Measurements from ENCODE around the gene ADGRA1. TPM values are rescaled to one million over a fixed set of nuclear protein-coding genes. Genes with fewer than 3 reads are reported as not detected.
"Not testable (repeated sequence)": the region's sequence is repeated elsewhere in the genome, so short reads cannot be mapped to it uniquely, and the experiment has no call there.

ADGRA1 gene
- total RNA-seq, 4 donors from 2014 or later, result not detected

DNA sequence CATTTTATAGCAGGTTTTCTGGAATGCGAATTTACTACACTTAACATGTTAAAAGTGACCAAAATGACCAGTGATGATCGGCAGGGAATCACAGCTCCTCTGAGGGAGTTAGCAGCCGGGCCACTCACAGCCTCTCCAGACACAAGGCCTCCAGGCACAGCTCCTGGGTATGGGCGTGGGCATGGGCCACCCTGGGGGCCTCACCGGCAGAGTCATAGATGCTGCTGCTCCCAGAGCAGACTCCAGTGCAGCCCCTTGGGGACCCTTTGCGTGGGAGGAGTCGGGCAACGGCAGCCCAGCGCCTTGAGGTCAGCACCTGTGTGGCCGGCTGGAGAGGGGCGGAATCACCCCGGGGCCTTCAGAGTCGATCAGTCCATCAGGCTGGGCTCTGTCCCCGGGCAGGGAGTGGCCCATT is 80.9 kb downstream of the ADGRA1 start:
- Histone ChIP-seq H3K36me3 (no peaks in the 10 kb centered on the region), H3K4me3 (no peak overlapping the region), H3K27me3 (no peaks in the 10 kb centered on the region), H3K9me3 (no peaks in the 10 kb centered on the region), H3K4me1 (no peaks in the 10 kb centered on the region), H3K27ac (no peak overlapping the region)
- no peak for TF ChIP-seq POLR2A (IDR thresholded peaks at IDR 0.05)
- TF ChIP-seq, protein P1, sequence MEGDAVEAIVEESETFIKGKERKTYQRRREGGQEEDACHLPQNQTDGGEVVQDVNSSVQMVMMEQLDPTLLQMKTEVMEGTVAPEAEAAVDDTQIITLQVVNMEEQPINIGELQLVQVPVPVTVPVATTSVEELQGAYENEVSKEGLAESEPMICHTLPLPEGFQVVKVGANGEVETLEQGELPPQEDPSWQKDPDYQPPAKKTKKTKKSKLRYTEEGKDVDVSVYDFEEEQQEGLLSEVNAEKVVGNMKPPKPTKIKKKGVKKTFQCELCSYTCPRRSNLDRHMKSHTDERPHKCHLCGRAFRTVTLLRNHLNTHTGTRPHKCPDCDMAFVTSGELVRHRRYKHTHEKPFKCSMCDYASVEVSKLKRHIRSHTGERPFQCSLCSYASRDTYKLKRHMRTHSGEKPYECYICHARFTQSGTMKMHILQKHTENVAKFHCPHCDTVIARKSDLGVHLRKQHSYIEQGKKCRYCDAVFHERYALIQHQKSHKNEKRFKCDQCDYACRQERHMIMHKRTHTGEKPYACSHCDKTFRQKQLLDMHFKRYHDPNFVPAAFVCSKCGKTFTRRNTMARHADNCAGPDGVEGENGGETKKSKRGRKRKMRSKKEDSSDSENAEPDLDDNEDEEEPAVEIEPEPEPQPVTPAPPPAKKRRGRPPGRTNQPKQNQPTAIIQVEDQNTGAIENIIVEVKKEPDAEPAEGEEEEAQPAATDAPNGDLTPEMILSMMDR (IDR thresholded peaks at IDR 0.05), result no peak
- DNase-seq, result peak in 1 of 3 donors; percentile 34

DNA sequence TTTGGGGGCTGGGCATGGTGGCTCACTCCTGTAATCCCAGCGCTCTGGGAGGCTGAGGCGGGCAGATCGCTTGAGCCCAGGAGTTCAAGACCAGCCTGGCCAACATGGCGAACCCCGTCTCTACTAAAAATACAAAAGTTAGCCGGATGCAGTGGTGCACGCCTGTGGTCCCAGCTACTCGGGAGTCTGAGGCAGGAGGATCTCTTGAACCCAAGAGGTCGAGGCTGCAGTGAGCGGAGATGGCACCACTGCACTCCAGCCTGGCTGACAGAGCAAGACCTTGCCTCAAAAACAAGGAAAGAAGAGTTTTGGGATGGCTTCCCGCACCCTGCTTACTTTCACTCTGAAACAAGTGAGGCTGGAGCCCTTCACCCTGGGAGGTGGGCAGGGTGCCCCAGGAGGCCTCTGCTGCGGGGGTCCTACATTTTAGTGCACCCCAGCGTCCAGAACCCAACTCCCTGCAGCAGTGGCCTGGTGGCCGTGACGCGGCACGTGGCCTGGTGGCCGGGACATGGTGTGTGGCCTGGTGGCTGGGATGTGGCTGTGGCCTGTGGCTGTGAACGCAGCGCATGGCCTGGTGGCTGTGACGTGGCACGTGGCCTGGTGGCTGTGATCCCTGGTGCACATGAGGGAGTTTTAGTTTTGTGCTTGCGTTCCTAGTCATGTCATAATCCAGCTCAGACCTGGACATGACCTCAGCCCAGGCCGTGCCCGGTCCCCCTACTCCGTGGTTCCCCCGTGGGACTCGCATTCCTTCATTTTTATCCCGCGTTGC is 81.6 kb downstream of the ADGRA1 start:
- Histone ChIP-seq H3K4me3 (no peak overlapping the region), H3K27ac (no peak overlapping the region), H3K27me3 (no peaks in the 10 kb centered on the region), H3K4me1 (no peaks in the 10 kb centered on the region), H3K36me3 (no peaks in the 10 kb centered on the region), H3K9me3 (no peaks in the 10 kb centered on the region)
- DNase-seq, result peak in 1 of 3 donors; percentile 27
- no peak for TF ChIP-seq POLR2A (IDR thresholded peaks at IDR 0.05)
- TF ChIP-seq, protein P1 (IDR thresholded peaks at IDR 0.05), result no peak

DNA sequence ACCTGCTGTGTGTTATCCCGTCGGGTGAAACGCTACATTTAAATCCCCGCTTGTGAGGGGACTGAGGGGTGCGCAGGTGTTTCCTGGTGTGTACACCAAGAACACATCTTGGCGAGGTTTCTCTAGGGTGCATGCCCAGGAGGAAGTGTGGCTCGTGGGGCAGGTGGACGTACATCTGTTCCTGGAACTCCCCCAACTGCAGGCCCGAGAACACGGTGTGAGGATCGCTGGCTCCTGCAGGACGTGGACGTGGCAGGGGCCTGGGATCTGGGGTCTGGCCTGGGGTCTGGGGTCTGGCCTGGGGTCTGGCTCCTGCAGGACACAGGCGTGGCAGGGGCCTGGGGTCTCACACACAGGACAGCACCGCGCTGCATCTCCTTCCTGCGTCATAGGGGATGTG is 82.4 kb downstream of the ADGRA1 start:
- DNase-seq, result peak in 2 of 3 donors; percentile 35 to 37
- Histone ChIP-seq H3K36me3 (no peaks in the 10 kb centered on the region), H3K27me3 (no peaks in the 10 kb centered on the region), H3K4me3 (no peak overlapping the region), H3K4me1 (no peaks in the 10 kb centered on the region), H3K27ac (no peak overlapping the region), H3K9me3 (no peaks in the 10 kb centered on the region)
- TF ChIP-seq, protein P1 (IDR thresholded peaks at IDR 0.05), result no peak
- TF ChIP-seq POLR2A (IDR thresholded peaks at IDR 0.05), result no peak

DNA sequence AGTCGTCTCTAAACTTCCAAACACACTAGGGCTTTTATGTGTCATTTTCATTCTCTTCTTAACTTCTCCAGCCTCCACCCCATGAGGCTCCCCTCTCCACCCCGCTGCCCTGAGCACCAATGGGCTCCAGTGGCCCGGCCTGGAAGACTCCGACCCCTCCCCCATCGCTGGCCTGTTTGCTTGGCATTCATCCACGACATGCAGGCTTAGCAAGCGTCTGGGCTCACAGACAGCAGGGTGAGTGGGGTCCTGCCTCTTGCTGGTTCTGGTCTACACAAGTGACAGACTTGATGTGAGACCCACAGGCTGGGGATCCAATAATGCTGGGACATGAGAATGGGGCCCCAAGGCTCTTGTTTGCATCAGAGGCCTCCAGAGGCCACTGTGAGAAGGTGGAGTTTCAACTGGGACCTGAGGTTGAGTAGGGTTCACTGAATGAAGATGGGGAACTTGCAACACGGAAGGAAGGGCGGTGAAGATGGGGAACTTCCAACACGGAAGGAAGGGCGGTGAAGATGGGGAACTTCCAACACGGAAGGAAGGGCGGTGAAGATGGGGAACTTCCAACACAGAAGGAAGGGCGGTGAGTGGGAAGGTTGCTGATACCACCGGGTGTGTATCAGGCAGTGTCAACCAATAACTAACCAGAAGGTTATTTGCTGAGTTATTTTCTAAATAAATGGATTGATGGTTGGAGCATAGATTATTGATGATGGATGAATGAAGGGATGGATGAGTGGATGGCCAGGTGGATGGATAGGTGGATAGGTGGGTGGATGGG is 86.3 kb downstream of the ADGRA1 start:
- H3K36me3 ChIP-seq, result no peaks in the 10 kb centered on the region
- H3K27ac ChIP-seq, result no peak overlapping the region
- H3K4me1 ChIP-seq, result no peaks in the 10 kb centered on the region
- no peaks in the 10 kb centered on the region for H3K9me3 ChIP-seq
- DNase-seq, result peak in 1 of 3 donors; percentile 25
- H3K27me3 ChIP-seq, result no peaks in the 10 kb centered on the region
- no peak overlapping the region for H3K4me3 ChIP-seq
- no peak for TF ChIP-seq POLR2A (IDR thresholded peaks at IDR 0.05)
- TF ChIP-seq, protein P1 (IDR thresholded peaks at IDR 0.05), result no peak

DNA sequence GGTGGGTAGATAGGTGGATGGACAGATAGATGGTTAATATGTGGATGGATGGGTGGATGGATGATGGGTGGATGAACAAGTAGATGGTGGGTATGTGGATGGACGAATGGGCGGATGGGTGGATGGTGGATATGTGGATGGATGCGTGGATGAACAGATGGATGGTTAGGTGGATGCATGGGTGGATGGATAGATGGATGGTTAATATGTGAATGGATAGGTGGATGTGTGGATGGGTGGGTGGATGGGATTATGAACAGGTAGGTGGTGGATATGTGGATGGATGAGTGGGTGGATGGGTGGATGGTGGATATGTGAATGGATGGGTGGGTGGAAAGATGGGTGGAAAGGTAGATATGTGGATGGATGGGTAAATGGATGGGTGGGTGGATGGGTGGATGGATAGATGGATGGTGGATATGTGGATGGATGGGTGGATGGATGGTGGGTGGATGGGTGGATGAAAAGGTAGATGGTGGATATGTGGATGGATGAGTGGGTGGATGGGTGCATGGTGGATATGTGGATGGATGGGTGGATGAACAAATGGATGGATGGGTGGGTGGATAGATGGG is 87.1 kb downstream of the ADGRA1 start:
- Histone ChIP-seq H3K4me1 (no peaks in the 10 kb centered on the region), H3K27me3 (no peaks in the 10 kb centered on the region), H3K36me3 (no peaks in the 10 kb centered on the region), H3K27ac (no peak overlapping the region), H3K9me3 (no peaks in the 10 kb centered on the region), H3K4me3 (no peak overlapping the region)
- DNase-seq, result no peak
- no peak for TF ChIP-seq POLR2A (IDR thresholded peaks at IDR 0.05)
- TF ChIP-seq, protein P1 (IDR thresholded peaks at IDR 0.05), result no peak

DNA sequence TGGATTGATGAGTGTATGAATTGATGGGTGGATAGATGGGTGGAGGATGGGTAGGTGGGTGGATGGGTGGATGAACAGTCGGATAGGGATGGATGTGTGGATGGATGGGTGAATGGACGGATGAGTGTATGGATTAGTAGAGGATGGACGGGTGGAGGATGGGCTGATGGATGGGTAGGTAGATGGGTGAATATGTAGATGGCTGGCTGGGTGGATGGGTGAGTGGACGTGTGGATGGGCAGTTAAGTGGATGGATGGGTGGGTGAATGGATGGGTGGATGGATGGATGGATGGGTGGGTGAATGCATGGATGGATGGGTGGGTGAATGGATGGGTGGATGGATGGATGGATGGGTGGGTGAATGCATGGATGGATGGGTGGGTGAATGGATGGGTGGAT is 87.9 kb downstream of the ADGRA1 start:
- H3K36me3 ChIP-seq, H3K27ac ChIP-seq, DNase-seq, H3K27me3 ChIP-seq, H3K4me3 ChIP-seq, H3K9me3 ChIP-seq, H3K4me1 ChIP-seq: not testable (repeated sequence)
